HFFc6 (cell line): Measurements from ENCODE around the gene MBD6. TPM values are rescaled to one million over a fixed set of nuclear protein-coding genes. Genes with fewer than 3 reads are reported as not detected.

Source experiments
- DNase-seq: peaks from one replicate; pipeline ENCODE4 v3.0.0-alpha.2; 2018
- H3K27ac Mint-ChIP-seq: 2 replicates; pipeline ENCODE4 v1.8.0; 2020; ENCODE audit warnings: mild to moderate bottlenecking, mixed read lengths
- H3K27me3 Mint-ChIP-seq: 2 replicates; pipeline ENCODE4 v1.8.0; 2021; ENCODE audit warnings: mild to moderate bottlenecking, moderate library complexity, mixed read lengths; ENCODE audit not compliant: insufficient read depth
- H3K36me3 Mint-ChIP-seq: 2 replicates; pipeline ENCODE4 v1.8.0; 2021; ENCODE audit warnings: low read depth, mixed read lengths
- H3K4me1 Mint-ChIP-seq: 2 replicates; pipeline ENCODE4 v1.8.0; 2020; ENCODE audit warnings: low read depth, mixed read lengths
- H3K4me3 Mint-ChIP-seq: 2 replicates; pipeline ENCODE4 v1.8.0; 2020; ENCODE audit warnings: mild to moderate bottlenecking, moderate library complexity, mixed read lengths
- H3K9me3 Mint-ChIP-seq: 2 replicates; pipeline ENCODE4 v1.8.0; 2020; ENCODE audit warnings: mild to moderate bottlenecking, mixed read lengths
- total RNA-seq, 6 experiments: library from RNA; stranded (reverse); fragmentation: NEBNext Ultra II Directional; extraction: Animal tissue kit (Norgen Biotek cat#: 25700); gene quantifications; 2 replicates in 1 of 6; 3 replicates in 5 of 6; pipeline ENCODE4 v1.2.3, GENCODE V29; 2021
- TF ChIP-seq, protein P1 (sequence below): fragments of 200-600 bp; sonication (generic); IDR thresholded peaks from 2 replicates; pipeline ENCODE4 v1.5.0; 2021; ENCODE audit warnings: antibody characterized with exemption, mild to moderate bottlenecking

The MBD6 gene
- total RNA-seq, 6 experiments from 2014 or later = 40.7 to 43.6 (median 42.1) TPM

DNA sequence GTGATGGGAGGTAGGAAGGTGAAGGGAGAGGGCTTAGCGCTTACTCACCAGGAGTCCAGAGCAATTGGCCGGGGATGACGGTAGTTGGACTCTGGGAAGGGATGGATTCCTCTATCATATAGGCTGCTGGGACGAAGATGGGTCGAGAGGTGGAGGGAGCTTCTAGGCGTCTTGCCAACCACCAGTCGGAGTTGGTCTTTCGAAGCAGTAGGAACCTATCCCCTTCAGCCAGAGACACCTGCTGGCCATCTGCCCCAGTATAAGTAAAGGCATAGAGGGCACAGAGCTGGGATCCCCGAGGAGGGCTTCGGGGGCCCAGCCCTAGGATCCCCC, 43.6 kb upstream of the MBD6 start:
- Mint-ChIP-seq H3K27me3 (peaks cover 31% of the 10 kb centered on the region), H3K36me3 (no peaks in the 10 kb centered on the region; the same call in 1 of the 2 replicates), H3K4me3 (no peak overlapping the region), H3K9me3 (no peaks in the 10 kb centered on the region), H3K27ac (no peak overlapping the region), H3K4me1 (peaks cover 36% of the 10 kb centered on the region)
- TF ChIP-seq, protein P1, sequence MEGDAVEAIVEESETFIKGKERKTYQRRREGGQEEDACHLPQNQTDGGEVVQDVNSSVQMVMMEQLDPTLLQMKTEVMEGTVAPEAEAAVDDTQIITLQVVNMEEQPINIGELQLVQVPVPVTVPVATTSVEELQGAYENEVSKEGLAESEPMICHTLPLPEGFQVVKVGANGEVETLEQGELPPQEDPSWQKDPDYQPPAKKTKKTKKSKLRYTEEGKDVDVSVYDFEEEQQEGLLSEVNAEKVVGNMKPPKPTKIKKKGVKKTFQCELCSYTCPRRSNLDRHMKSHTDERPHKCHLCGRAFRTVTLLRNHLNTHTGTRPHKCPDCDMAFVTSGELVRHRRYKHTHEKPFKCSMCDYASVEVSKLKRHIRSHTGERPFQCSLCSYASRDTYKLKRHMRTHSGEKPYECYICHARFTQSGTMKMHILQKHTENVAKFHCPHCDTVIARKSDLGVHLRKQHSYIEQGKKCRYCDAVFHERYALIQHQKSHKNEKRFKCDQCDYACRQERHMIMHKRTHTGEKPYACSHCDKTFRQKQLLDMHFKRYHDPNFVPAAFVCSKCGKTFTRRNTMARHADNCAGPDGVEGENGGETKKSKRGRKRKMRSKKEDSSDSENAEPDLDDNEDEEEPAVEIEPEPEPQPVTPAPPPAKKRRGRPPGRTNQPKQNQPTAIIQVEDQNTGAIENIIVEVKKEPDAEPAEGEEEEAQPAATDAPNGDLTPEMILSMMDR = no peak
- no peak for DNase-seq

DNA sequence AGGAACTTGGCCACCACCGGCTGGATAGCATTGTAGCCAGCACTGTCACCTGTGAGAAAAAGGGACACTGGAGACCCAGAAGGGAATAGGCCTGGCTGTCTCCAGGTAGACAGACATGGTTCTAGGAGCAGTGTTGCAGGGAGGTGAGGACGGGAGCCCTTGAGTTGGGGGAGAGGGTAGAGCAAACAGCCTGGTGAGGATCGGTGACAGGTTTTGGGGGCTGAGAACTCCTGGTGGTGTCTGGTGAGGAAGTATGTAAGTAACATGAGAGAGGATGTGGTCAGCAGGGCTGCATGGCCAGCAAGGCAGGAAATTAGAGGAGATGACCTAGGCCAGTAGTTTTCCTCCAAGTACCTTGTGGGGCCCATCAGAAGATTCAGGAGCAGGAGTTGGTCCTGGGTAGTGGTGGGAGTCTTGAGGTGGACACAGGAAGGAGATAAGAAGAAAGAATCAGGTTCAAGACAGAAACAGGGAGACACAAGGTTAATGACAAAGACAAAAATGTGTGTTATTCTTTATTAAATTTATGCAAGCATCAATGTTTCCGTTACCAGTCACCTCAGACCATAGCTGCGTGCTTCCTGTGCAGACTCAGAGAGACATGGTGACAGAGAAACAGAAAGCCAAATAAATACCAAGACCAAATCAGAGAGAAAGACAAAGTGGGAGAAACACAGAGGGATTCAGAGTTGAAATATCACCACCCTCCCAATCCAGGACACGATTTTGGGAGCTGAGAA, 43.1 kb upstream of the MBD6 start, which contains the start of gene ARHGAP9:
Gene ARHGAP9 (minus strand): TSS at position 491 of the 740 bp plus-strand sequence. CDS start 460 bp downstream, at position 31.
- TF ChIP-seq, protein P1 = no peak
- peaks cover 36% of the 10 kb centered on the region for H3K4me1 Mint-ChIP-seq
- no peak within 1 kb of the TSS for H3K27ac Mint-ChIP-seq
- no peaks in the 10 kb centered on the region for H3K9me3 Mint-ChIP-seq
- H3K36me3 Mint-ChIP-seq = no peaks in the 10 kb centered on the region
- peaks cover 26% of the 10 kb centered on the region for H3K27me3 Mint-ChIP-seq
- no peak for DNase-seq
- H3K4me3 Mint-ChIP-seq = no peak within 1 kb of the TSS

DNA sequence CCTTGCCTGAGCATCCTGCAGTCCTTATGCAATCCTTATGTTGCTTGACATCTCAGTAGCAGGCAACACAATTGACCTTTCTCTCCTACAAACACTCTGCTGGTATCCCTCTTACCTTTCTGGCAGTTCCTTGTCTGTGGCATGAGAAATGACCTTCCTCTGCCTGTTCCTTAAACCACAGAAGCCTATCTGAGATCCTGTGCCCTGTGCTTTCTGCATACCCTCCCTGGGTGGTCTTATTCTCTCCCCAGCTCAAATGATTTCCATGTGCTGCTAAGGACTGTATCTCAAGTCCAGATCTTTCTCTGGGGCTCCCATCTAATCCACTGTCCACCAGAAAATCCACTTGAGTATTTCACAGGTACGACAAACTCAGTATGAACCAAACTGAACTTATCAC, 41.0 kb upstream of the MBD6 start:
- H3K27me3 Mint-ChIP-seq = peaks cover 12% of the 10 kb centered on the region
- H3K27ac Mint-ChIP-seq = no peak overlapping the region
- H3K4me1 Mint-ChIP-seq = peaks cover 36% of the 10 kb centered on the region
- no peak overlapping the region for H3K4me3 Mint-ChIP-seq
- TF ChIP-seq, protein P1 = no peak
- H3K9me3 Mint-ChIP-seq = no peaks in the 10 kb centered on the region
- no peak for DNase-seq
- no peaks in the 10 kb centered on the region for H3K36me3 Mint-ChIP-seq

DNA sequence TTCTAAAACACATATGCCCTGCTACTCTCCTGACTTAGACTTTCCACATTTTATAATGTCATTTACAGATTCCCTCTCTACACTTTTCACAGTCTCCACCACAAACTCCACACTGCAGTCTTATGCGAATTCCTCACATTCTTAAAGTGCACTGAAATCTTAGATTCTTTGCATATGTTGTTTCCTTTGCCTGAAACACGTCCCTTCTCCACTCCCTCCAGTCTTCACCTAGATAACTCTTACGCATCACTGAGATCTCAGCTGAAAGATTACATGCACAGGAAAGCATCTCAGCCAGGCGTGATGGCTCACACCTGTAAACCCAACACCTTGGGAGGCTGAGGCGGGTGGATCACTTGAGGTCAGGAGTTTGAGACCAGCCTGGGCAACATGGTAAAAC, 39.2 kb upstream of the MBD6 start:
- peaks cover 9% of the 10 kb centered on the region for H3K27me3 Mint-ChIP-seq
- H3K9me3 Mint-ChIP-seq = no peaks in the 10 kb centered on the region
- peak; percentile 44 for DNase-seq
- H3K36me3 Mint-ChIP-seq = peaks cover 4% of the 10 kb centered on the region
- TF ChIP-seq, protein P1 = no peak
- H3K4me3 Mint-ChIP-seq = no peak overlapping the region
- no peak overlapping the region; the same call in 1 of the 2 replicates for H3K27ac Mint-ChIP-seq
- peaks cover 22% of the 10 kb centered on the region for H3K4me1 Mint-ChIP-seq

DNA sequence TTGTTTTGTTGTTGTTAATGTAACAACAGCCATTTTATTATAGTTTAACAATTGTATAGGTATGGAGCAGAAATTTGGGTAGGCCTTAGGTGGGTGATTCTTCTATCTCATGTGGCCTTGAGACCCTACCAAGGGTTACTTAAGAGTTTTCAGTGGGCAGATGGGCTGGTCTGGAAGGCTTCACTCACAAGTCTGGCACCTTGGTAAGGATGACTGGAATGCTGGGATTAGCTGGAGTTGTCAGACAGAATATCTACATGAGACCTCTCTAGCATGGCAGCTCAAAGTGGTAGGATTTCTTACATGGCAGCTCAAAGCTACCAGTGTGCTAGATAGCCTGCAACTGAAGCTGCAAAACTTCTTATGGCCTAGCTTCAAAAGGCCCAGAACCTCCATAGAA, 36.9 kb upstream of the MBD6 start:
- no peak for DNase-seq
- TF ChIP-seq, protein P1 = no peak
- H3K27me3 Mint-ChIP-seq = peaks cover 7% of the 10 kb centered on the region
- H3K36me3 Mint-ChIP-seq = peaks cover 19% of the 10 kb centered on the region
- no peak overlapping the region for H3K4me3 Mint-ChIP-seq
- peaks cover 21% of the 10 kb centered on the region for H3K4me1 Mint-ChIP-seq
- H3K9me3 Mint-ChIP-seq = no peaks in the 10 kb centered on the region
- no peak overlapping the region for H3K27ac Mint-ChIP-seq
